HepG2 (cell line): ENCODE data around the gene CTSD. TPM values are rescaled to one million over a fixed set of nuclear protein-coding genes. Genes with fewer than 3 reads are reported as not detected.

Source experiments
- ATF7 ChIP-seq, 2 experiments: fragments of 450-650 bp in 1 of 2; sonication (generic) in 1 of 2; formaldehyde crosslinking in 1 of 2; IDR thresholded peaks; 2 replicates each; pipeline versions ENCODE4 v1.4.0 to v1.6.1; 2016 to 2020; ENCODE audit warnings: antibody characterized with exemption in 1 of 2, mild to moderate bottlenecking in 1 of 2, missing genetic modification reagents in 1 of 2
- ETV6 ChIP-seq: sonication (generic); formaldehyde crosslinking; conservative IDR thresholded peaks from 2 replicates; pipeline ENCODE4 v1.4.0; 2020; ENCODE audit warnings: missing genetic modification reagents
- HDAC2 ChIP-seq: sonication (generic); formaldehyde crosslinking; IDR thresholded peaks from 2 replicates; pipeline ENCODE4 v1.4.0; 2020; ENCODE audit warnings: missing genetic modification reagents
- HNRNPL ChIP-seq: fragments of 200-400 bp; formaldehyde crosslinking; IDR thresholded peaks from 2 replicates; pipeline ENCODE4 v1.6.1; 2017; ENCODE audit warnings: mild to moderate bottlenecking, low read depth, low read length
- LBX2 ChIP-seq: sonication (generic); formaldehyde crosslinking; IDR thresholded peaks from 2 replicates; pipeline ENCODE4 v1.5.0; 2020; ENCODE audit warnings: missing genetic modification reagents, mild to moderate bottlenecking, borderline replicate concordance
- MIER3 ChIP-seq: IDR thresholded peaks from 2 replicates; pipeline ENCODE4 v1.6.1; 2016; ENCODE audit warnings: missing compliant biosample characterization, borderline replicate concordance
- RARA ChIP-seq: IDR thresholded peaks from 2 replicates; pipeline ENCODE4 v1.6.1; 2016; ENCODE audit warnings: missing genetic modification reagents, missing compliant biosample characterization
- RXRB ChIP-seq: IDR thresholded peaks from 2 replicates; pipeline ENCODE4 v1.6.1; 2016; ENCODE audit warnings: borderline replicate concordance, missing genetic modification reagents, missing compliant biosample characterization
- SOX13 ChIP-seq, 3 experiments: fragments of 450-650 bp in 1 of 3; sonication (generic) in 1 of 3; formaldehyde crosslinking in 1 of 3; IDR thresholded peaks in 2 of 3; conservative IDR thresholded peaks in 1 of 3; 2 replicates each; pipeline versions ENCODE4 v1.5.0 to v1.6.1; 2016 to 2020; ENCODE audit warnings: antibody characterized with exemption in 1 of 3, mild to moderate bottlenecking in 1 of 3, missing compliant biosample characterization in 1 of 3, missing genetic modification reagents in 1 of 3, moderate library complexity in 1 of 3
- TRAFD1 ChIP-seq: sonication (generic); formaldehyde crosslinking; IDR thresholded peaks from 2 replicates; pipeline ENCODE4 v1.5.1; 2020; ENCODE audit warnings: missing genetic modification reagents, mild to moderate bottlenecking, borderline replicate concordance
- YEATS4 ChIP-seq: sonication (generic); formaldehyde crosslinking; IDR thresholded peaks from 2 replicates; pipeline ENCODE4 v1.4.0; 2020; ENCODE audit warnings: missing genetic modification reagents, borderline replicate concordance
- ZNF256 ChIP-seq: sonication (generic); formaldehyde crosslinking; conservative IDR thresholded peaks from 2 replicates; pipeline ENCODE4 v1.4.0; 2020; ENCODE audit warnings: missing genetic modification reagents
- ZNF281 ChIP-seq: sonication (generic); formaldehyde crosslinking; IDR thresholded peaks from 2 replicates; pipeline ENCODE4 v1.4.0; 2020; ENCODE audit warnings: missing genetic modification reagents, borderline replicate concordance
- ZNF441 ChIP-seq: sonication (generic); formaldehyde crosslinking; IDR thresholded peaks from 2 replicates; pipeline ENCODE4 v1.7.0; 2021; ENCODE audit warnings: missing genetic modification reagents, borderline replicate concordance
- ZNF639 ChIP-seq: conservative IDR thresholded peaks from 2 replicates; pipeline ENCODE4 v1.6.1; 2018; ENCODE audit warnings: missing genetic modification reagents
- ZNF737 ChIP-seq: sonication (generic); formaldehyde crosslinking; IDR thresholded peaks from 2 replicates; pipeline ENCODE4 v1.5.0; 2020; ENCODE audit warnings: missing genetic modification reagents, mild to moderate bottlenecking, borderline replicate concordance
- polyA plus RNA-seq, 8 experiments: library from polyadenylated mRNA; depleted of rRNA in 3 of 8; stranded (reverse) in 7 of 8; unstranded in 1 of 8; fragments of >200 nt; fragmentation: Illumina TruSeq in 4 of 8; extraction: Trizol in 4 of 8; gene quantifications; 2 replicates each; pipeline versions ENCODE4 v1.2.1 to v1.2.3, GENCODE V29; 2011 to 2016; ENCODE audit warnings: low read depth in 4 of 8, missing spikeins in 1 of 8, mixed read lengths in 1 of 8; ENCODE audit not compliant: insufficient read depth in 1 of 8
- total RNA-seq, 5 experiments: library from RNA; depleted of rRNA; stranded (reverse); fragments of >200 nt; fragmentation: Illumina TruSeq; extraction: Trizol; gene quantifications; 2 replicates each; pipeline ENCODE4 v1.2.3, GENCODE V29; 2016; ENCODE audit warnings: low read depth in 1 of 5

Gene CTSD
- total and polyA plus RNA-seq, 2 of the 13 experiments (the other 11 are each of a cell fraction or from before 2014, with no cell fraction given), result 143 to 230 TPM

- TF ChIP-seq ETV6 (0 out of 2 replicates have a peak, but pooled peaks have one; percentile 73), TRAFD1 (CRISPR knock-in tag) (no peak), YEATS4 (CRISPR knock-in tag) (0 out of 2 replicates have a peak, but pooled peaks have one; percentile 11), ATF7 (IDR thresholded peaks at IDR 0.05) (no peak), ATF7 (CRISPR knock-in tag; IDR thresholded peaks at IDR 0.05) (peak; percentile 10; the same call in 1 of the 2 replicates), RXRB (CRISPR knock-in tag) (peak; percentile 58; the same call in 1 of the 2 replicates), HNRNPL (0 out of 2 replicates have a peak, but pooled peaks have one; percentile 42), HDAC2 (CRISPR knock-in tag) (peak; percentile 76), MIER3 (CRISPR knock-in tag) (0 out of 2 replicates have a peak, but pooled peaks have one; percentile 25), LBX2 (CRISPR knock-in tag) (0 out of 2 replicates have a peak, but pooled peaks have one; percentile 38), RARA (CRISPR knock-in tag) (peak; percentile 76), ZNF441 (CRISPR knock-in tag) (0 out of 2 replicates have a peak, but pooled peaks have one; percentile 12), ZNF639 (CRISPR knock-in tag) (0 out of 2 replicates have a peak, but pooled peaks have one; percentile 58), SOX13 (IDR thresholded peaks at IDR 0.05) (no peak), SOX13 (CRISPR knock-in tag; conservative IDR thresholded peaks at IDR 0.05 in 1 of 2, IDR thresholded peaks at IDR 0.05 in 1 of 2) (peak in 1 of 2 experiments; percentile 53; a peak in 1 of 4 replicates), ZNF737 (0 out of 2 replicates have a peak, but pooled peaks have one; percentile 22), ZNF256 (CRISPR knock-in tag) (0 out of 2 replicates have a peak, but pooled peaks have one; percentile 65), ZNF281 (CRISPR knock-in tag) (0 out of 2 replicates have a peak, but pooled peaks have one; percentile 34)
These were observed 1.0 kb downstream of the CTSD start (continued) for GRCh38 chr11:1762537-1763302.
